Stimulated activated CD8-positive, alpha-beta memory T cell treated with anti-CD3 and anti-CD28 coated beads, Interleukin-12 subunit alpha, Interleukin-12 subunit beta, amount 100 ng/mL, for 24 hours (primary cell): ENCODE results near the gene SYDE1.

Source experiments
- DNase-seq: peaks from one replicate; pipeline ENCODE4 v3.0.0-alpha.2; 2020; ENCODE audit errors: extremely low read depth

SYDE1 gene

DNA sequence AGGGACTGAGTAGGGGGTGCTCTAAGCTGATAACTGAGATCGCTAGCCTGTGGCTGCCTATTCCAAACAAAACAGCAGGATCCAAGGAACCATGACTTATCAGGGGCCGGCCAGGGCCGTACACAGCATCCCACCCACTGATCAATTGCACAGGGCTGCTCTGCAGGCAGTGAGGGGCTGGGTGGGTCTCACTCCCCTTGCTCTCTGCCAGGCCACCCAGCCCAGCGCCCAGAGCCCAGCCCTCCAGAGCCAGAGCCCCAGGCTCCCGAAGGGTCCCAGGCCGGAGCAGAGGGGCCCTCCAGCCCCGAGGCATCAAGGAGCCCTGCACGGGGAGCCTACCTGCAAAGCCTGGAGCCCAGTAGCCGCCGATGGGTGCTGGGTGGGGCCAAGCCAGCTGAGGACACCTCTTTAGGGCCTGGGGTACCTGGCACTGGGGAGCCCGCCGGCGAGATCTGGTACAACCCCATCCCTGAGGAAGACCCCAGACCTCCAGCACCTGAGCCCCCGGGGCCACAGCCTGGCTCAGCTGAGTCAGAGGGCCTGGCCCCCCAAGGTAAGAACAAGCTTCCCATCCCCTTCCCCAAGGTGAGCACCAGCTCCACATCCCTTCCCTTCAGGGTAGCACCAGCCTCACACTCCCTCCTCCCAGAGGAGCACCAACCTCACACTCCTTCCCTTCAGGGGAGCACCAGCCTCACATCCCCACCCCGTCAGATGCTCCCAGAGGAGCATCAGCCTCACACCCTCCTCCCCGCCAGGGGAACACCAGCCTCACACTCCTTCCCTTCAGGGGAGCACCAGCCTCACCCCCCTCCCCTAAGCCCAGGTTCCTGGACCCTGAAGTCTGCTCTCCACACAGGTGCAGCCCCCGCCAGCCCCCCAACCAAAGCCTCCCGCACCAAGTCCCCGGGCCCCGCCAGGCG, 1.9 kb downstream of the SYDE1 start:
- DNase-seq = no peak

DNA sequence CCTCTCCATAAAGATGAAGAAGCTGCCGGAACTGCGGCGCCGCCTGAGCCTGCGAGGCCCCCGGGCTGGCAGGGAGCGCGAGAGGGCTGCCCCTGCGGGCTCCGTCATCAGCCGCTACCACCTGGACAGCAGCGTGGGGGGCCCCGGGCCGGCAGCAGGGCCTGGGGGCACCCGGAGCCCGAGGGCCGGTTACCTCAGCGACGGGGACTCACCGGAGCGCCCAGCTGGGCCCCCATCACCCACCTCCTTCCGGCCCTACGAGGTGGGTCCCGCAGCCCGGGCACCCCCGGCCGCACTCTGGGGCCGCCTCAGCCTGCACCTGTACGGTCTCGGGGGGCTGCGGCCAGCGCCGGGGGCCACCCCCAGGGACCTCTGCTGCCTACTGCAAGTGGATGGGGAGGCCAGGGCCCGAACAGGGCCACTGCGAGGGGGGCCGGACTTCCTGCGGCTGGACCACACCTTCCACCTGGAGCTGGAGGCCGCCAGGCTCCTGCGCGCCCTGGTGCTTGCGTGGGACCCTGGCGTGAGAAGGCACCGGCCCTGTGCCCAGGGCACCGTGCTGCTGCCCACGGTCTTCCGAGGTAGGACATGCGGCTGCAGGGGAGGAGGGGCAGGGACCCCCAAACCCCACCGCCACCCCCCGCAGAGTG, 2.7 kb downstream of the SYDE1 start:
- DNase-seq = no peak

DNA sequence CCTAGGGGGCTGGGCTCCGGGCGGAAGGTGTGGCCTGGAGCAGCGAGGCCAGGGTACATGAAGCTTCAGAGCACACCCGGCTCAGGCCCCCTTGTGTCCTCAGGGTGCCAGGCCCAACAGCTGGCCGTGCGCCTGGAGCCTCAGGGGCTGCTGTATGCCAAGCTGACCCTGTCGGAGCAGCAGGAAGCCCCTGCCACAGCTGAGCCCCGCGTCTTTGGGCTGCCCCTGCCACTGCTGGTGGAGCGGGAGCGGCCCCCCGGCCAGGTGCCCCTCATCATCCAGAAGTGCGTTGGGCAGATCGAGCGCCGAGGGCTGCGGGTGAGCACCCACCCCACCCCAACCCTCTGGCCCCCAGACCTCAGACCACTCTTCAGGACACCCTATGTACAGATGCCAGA, 3.2 kb downstream of the SYDE1 start:
- no peak for DNase-seq

DNA sequence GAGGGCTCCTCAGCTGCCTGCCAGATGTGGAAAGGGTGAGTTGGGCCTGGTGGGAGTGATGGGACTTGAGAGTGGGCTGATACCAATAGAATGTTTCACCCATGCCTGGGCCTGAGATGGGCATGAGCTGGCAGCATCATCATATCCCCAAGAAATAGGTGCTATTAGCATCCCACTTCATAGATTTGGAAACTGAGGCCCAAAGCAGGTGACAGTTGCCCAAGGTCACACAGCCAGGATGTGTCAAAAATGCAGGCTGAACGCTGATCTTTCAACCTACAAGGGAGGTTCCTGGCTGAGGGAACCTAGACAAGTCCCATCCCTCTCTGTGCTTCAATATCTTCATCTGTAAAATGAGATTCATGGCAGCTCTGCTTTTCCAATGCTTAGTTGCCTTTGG, 4.6 kb downstream of the SYDE1 start:
- DNase-seq = no peak

- no peak for DNase-seq
Measured at GRCh38 chr19:15112385-15112784, 5.2 kb downstream of the SYDE1 start.

- no peak for DNase-seq
Measured at GRCh38 chr19:15113245-15114152, 6.3 kb downstream of the SYDE1 start.

GRCh38 chr19:15114153-15114540, 6.9 kb downstream of the SYDE1 start:
- no peak for DNase-seq

DNA sequence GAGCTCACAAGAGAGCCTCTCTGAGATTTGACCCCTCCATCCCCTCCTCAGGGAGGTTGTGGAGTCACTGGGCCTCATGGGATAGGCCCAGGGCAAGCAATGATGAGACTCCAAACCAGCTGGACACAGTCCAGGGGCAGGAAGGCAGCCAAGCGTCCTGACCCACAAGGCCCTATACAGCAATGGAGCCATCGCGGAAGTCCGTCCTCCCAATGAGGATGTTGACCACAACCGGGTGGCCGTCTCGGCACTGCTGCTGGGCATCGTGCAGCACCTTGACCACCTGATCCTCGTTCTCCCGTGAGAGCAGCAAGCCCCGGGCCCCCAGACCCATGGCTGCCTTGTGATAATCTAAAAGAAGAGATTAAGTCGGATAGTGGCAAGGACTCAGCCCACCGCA, 7.9 kb downstream of the SYDE1 start:
- no peak for DNase-seq

DNA sequence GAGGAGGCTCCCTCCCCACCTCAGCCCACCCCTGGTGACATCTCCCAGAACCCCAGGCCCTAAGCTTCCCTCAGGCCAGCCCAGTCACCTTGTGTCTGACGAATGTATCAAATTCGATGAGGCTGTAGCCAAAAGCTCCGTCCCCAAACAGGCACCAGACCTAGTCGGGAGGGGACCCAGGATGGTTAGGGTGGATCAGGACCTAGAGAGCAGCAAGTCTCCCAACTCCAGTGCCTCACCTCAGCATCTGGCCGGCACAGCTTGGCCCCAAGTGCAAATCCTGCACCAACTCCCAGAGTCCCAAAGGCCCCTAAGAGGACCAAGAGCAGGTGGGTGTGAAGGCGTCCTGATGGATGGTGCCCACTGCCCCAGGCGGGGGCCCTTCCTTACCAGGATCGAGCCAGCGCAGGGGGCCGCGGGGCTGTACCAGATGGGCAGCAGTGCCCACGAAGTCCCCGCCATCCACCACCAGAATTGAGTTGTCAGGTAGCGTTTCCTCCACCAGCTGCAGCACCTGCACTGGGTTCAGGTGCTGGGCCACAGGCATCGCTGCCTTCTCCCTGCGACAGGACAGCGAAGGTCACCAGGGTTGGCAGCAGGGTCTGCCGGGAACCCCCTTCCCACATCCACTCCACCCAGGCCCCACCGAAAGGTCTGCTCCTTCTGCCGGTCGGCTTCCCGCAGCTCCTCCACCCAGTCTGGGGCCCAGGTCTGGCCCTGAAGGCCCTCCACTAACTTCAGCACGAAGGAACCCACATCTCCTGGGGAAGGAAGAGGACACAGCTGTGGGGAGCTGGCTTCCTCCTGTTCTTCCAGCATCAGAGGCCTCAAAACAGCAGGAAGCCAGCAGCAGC, 8.8 kb downstream of the SYDE1 start:
- no peak for DNase-seq

DNA sequence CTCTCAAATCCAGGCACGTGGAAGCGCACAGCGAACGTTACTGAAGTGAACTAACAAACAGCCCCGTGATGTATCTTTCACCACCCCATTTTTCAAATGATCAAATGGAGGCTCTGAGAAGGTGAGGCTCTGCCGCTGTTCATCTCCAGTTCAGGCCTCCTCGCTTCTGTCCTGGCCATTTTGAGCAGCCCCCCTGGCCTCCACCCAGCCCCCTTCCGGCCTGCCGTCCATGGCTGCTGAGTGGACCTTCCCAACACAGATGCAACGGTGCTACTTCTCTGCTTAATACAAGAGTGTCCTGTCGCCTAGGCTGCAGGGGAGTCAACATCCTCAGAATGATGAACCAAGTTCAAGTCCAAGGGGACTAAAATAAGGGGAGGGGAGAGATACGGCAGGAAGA, 9.7 kb downstream of the SYDE1 start:
- no peak for DNase-seq

- no peak for DNase-seq
Measured at GRCh38 chr19:15118248-15118647, 11.0 kb downstream of the SYDE1 start.

DNA sequence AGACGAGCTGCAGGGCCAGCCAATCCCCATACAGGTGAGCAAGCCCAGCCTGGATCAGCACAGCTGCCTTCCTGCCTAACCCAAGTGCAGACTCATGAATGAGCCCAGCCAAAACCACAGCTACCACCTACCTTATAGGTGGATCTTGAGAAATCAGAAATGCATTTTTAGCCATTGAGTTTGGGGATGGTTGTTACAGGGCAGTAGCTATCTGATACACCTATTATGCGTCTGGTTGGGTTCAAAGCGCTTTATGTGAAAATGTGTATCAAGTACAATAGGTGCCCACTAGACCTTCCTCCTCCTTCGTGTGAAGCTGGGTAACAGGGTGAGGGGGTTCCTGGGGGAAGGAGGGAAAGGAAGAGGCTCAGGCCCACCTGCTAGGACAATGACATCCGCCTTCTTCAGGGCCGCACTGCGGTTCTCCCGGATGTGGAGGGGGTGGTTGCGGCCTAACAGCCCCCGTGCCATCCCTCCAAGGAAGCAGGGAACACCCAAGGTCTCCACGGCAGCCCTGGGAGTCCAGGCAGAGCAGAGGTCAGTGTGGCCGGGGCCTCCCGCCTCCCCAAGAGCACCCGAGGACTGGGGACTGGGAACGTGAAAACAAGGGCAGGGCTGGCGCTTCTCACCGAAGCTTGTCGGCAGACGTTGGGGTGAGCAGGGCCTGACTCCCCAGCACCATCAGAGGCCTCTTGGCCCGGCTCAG, 11.7 kb downstream of the SYDE1 start:
- no peak for DNase-seq

GRCh38 chr19:15120135-15121026, 13.2 kb downstream of the SYDE1 start:
- no peak for DNase-seq

GRCh38 chr19:15122331-15123030, 15.3 kb downstream of the SYDE1 start:
- DNase-seq = no peak

DNA sequence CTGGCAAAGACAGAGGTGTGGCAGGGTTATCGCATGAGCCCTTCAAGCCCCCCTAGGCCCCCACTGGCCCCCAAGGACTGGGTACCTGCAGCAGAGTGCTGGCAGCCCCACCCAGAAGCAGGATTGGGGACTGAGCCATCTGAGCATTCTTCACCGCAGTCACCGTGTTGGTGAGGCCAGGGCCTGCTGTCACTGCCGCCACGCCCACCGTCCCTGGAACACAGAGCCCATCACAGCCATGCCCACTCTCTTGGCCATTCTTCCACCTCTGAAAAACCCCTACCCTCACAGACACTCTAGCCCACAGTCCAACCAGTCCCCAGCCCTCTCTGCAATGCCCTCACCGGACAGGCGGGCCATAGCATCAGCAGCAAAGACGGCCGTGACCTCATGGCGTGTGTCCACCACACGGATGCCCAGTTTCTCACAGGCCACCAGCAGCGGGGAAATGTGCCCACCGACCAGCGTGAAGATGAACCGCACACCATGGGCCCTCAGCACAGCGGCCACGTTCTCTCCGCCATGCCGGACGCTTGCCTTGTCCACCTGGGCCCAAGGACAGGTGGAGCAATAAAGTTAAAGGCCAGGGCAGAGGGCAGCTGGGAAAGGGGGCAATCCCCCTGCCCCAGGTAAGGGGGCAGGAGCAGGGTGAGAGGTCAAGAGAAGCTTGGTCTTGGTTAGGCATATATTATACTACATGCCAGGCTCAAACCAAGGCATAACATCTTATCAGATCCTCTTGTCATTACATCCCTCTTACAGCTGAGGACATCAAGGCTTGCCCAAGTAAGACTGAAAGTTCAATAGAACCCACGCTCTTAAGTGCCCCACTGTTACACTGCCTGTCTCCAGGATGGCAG, 16.1 kb downstream of the SYDE1 start:
- DNase-seq = no peak

DNA sequence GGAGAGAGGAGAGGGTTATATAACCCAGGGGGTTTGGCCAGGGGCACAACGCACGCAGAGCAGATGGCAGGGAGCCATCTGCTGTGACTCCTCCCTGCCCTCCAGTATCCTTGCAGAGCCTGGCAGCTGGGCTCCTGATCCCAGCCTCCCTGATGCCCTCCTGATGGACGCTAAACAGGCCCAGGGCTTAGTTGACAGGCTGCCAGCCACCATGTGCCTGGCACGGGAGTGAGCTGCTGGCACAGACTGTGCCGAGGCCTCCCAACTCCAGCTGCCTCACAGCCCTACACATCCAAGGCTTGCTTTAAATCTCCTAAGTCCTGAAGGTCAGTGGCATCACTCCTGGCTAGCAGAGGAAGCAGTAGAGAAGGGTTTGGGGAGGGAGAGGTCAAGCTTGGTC, 16.7 kb downstream of the SYDE1 start:
- DNase-seq = no peak

DNA sequence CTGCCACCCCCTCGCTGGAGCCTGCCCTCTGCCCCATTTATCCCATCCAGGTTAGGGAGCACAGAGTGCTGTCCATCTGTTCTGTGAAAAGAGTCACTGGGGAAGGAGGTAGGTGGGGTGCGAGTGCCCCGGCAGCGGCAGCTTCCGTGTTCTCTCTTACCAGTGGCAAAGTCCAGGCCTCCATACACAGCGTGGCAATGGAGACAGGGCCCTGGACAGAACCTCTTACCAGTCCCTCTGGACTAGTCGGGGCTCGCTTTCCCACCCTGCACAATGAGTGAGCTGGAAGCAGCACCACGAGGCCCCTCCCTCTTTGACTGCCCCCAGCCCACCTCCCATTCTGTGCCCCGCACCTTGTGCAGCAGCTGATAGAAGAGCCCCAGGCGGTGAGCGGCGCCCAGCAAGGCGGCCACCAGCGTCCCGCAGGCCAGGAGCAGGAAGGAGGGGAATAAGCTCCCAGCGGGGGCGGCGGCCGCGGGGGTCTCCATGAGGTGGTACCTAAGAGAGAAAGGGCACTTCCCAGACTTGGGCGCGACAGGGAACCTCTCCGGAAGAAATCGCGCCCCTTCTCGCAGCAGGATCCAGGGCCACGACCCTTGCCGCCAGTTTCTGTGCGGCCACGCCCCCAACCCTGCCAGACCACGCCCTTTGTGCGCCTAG, 17.5 kb downstream of the SYDE1 start:
- DNase-seq = no peak
